ENCODE results near the gene NCAPD3.
"Not testable (repeated sequence)": the region's sequence is repeated elsewhere in the genome, so short reads cannot be mapped to it uniquely, and the experiment has no call there.

Gene NCAPD3

DNA sequence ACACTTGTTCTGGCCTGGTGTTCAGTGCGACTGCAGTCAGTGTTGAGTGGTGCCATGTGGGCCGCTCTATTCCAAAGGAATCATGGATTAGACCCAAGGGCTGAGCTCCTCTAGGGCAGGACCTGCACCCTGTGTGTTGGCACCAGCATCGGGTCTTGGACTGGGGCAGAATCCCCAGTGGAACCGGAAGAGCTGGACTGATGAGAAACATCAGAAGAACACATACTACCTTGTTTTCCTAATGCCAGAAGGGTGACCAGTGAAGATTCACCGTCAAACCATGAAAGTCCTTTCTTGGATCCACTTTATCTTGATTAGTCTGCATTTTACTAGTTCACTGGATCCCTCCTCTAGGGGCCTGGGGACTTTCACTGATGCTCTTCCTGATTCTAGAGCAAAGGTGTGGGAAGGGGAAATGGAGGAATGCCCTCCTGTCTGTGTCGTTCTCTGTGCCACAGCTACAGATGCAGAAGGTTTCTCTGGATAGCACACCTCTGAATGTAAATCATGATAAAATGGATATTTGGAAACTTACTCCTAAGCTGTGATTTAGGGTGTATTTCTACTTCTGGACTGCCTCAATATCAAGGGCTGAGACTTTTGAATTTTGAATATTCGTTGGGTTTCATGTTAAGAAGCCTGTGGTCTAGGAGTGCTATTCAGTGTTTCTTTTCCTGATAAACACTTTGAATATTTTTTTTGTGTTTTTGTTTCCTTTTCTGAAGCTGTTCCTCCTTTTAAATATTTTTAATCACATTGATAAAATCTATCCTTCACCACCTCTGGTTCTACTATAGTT, 41.4 kb upstream of the NCAPD3 start:
- Histone ChIP-seq H3K4me1 (ENCODE audit: control insufficient read depth, insufficient read depth, low read length) (peaks cover 13% of the 10 kb centered on the region), H3K9ac (ENCODE audit: low read length) (no peak overlapping the region), H3K4me3 (ENCODE audit: low read length) (no peak overlapping the region), H3K36me3 (ENCODE audit: control insufficient read depth, insufficient read depth, low read length, severe bottlenecking) (peaks cover 44% of the 10 kb centered on the region), H3K9me3 (ENCODE audit: control insufficient read depth, low read length) (no peaks in the 10 kb centered on the region), H3K27me3 (replicated peaks; ENCODE audit: control insufficient read depth, insufficient read depth, low read length) (peaks cover 15% of the 10 kb centered on the region)
- DNase-seq (ENCODE audit: low read depth): no peak

DNA sequence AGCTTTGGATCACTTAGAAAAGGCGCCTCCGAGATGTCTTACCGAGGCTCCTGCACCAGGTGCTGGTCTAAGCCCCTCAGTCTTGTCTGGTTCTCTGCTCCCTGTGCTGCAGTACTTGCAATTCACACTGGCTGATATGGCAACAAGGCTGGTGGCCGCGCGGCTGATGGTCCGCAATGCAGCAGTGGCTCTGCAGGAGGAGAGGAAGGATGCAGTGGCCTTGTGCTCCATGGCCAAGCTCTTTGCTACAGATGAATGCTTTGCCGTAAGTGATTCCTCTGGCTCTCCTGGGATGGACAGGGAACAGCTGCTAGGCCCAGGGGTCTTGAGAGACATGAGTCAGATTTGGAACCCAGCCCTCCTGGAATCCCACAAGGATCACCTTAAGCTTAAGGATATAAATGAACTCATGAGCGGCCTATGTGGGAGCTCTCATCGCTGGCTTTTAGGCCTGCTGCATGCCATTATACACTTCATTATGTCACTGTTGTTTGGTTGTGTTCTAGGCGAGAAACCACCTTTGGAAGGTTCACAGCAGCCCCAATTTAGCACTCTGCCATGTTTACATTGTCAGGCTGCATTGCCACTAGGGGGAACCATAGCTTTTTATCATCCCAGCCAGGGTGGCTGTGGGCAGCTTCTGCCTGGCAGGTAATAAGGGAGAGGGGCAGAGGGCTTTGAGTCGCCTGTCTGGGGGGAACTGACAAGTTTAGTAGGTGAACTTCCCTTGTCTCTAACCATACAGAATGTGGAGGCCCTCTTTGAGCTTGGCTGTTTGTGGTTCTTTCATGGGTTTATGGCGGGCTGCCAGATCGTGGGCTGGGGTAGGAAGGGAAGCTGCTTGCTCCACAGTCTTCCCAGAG, 38.1 kb upstream of the NCAPD3 start:
- peak; percentile 25 for DNase-seq (ENCODE audit: low read depth)
- Histone ChIP-seq H3K9ac (ENCODE audit: low read length) (no peak overlapping the region), H3K4me3 (ENCODE audit: low read length) (no peak overlapping the region), H3K36me3 (ENCODE audit: control insufficient read depth, insufficient read depth, low read length, severe bottlenecking) (peaks cover 69% of the 10 kb centered on the region), H3K9me3 (ENCODE audit: control insufficient read depth, low read length) (no peaks in the 10 kb centered on the region), H3K4me1 (ENCODE audit: control insufficient read depth, insufficient read depth, low read length) (peaks cover 7% of the 10 kb centered on the region), H3K27me3 (replicated peaks; ENCODE audit: control insufficient read depth, insufficient read depth, low read length) (no peaks in the 10 kb centered on the region)

DNA sequence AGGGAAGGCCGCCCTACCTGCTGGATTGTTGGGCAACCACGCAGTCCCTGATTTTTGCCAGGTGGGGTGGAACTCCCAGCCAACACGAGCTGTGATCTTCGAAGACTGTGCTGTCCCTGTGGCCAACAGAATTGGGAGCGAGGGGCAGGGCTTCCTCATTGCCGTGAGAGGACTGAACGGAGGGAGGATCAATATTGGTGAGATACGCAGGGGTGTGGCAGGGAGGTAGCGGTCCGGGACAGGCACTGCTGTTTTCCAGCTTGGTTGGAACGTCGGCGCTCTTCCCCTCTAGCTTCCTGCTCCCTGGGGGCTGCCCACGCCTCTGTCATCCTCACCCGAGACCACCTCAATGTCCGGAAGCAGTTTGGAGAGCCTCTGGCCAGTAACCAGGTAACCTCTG, 37.2 kb upstream of the NCAPD3 start:
- Histone ChIP-seq H3K36me3 (ENCODE audit: control insufficient read depth, insufficient read depth, low read length, severe bottlenecking) (peaks cover 70% of the 10 kb centered on the region), H3K9me3 (ENCODE audit: control insufficient read depth, low read length) (no peaks in the 10 kb centered on the region), H3K4me3 (ENCODE audit: low read length) (no peak overlapping the region), H3K27me3 (replicated peaks; ENCODE audit: control insufficient read depth, insufficient read depth, low read length) (no peaks in the 10 kb centered on the region), H3K4me1 (ENCODE audit: control insufficient read depth, insufficient read depth, low read length) (peaks cover 5% of the 10 kb centered on the region), H3K9ac (ENCODE audit: low read length) (no peak overlapping the region)
- DNase-seq (ENCODE audit: low read depth): no peak

DNA sequence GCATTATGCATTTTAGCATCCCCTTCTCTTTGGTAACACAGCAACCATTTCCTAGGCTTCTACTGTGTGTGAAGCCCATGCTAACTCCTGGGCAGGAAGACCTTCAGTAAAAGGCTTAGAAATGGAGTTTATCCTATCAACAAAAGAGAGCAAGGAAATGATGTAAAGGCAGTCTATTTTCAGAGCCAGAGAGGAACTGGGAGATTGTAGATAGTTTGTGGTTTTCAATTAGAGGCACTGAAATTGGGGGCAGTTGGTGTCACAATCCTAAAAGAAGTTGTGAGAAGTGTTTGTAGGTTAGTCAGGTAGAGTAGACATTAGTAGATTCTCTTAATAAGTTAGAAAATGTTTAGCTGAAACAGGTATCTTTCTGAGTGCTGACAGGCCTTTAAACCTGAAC, 36.7 kb upstream of the NCAPD3 start:
- no peaks in the 10 kb centered on the region for H3K27me3 ChIP-seq (replicated peaks; ENCODE audit: control insufficient read depth, insufficient read depth, low read length)
- H3K4me1 ChIP-seq (ENCODE audit: control insufficient read depth, insufficient read depth, low read length): peaks cover 5% of the 10 kb centered on the region
- no peaks in the 10 kb centered on the region for H3K9me3 ChIP-seq (ENCODE audit: control insufficient read depth, low read length)
- H3K36me3 ChIP-seq (ENCODE audit: control insufficient read depth, insufficient read depth, low read length, severe bottlenecking): peaks cover 70% of the 10 kb centered on the region
- no peak overlapping the region for H3K4me3 ChIP-seq (ENCODE audit: low read length)
- no peak overlapping the region for H3K9ac ChIP-seq (ENCODE audit: low read length)
- no peak for DNase-seq (ENCODE audit: low read depth)

DNA sequence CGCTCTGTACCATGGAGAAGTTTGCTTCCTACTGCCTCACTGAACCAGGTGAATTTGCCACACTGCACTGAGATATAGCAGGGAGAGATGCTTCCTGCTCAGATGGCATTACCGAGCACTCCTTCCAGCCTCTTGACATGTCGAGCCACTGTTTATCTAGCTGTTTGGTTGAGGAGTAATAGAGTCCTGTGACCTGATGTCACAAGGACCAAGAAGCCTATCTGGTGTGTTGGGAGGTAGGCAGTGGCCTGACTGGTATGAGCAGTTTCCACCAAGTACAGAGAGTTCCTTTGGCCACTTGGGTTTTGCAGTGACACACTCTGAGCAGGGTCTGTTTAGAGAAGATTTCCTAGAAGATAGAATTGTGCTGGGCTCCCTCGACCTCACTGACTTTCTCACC, 34.8 kb upstream of the NCAPD3 start:
- Histone ChIP-seq H3K36me3 (ENCODE audit: control insufficient read depth, insufficient read depth, low read length, severe bottlenecking) (peaks cover 61% of the 10 kb centered on the region), H3K9me3 (ENCODE audit: control insufficient read depth, low read length) (no peaks in the 10 kb centered on the region), H3K4me1 (ENCODE audit: control insufficient read depth, insufficient read depth, low read length) (peaks cover 13% of the 10 kb centered on the region), H3K27me3 (replicated peaks; ENCODE audit: control insufficient read depth, insufficient read depth, low read length) (no peaks in the 10 kb centered on the region), H3K9ac (ENCODE audit: low read length) (no peak overlapping the region), H3K4me3 (ENCODE audit: low read length) (no peak overlapping the region)
- DNase-seq (ENCODE audit: low read depth): no peak

DNA sequence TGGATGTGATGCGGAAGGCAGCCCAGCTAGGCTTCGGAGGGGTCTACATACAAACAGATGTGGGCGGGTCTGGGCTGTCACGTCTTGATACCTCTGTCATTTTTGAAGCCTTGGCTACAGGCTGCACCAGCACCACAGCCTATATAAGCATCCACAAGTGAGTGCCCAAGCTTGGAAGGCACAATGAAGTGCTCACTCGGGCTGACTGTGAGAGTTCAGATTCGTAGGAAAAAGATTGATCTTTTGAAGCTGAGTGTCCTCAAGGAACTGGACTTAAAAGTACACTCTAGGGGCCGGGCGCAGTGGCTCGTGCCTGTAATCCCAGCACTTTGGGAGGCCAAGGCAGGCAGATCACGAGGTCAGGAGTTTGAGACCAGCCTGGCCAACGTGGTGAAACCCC, 33.3 kb upstream of the NCAPD3 start:
- Histone ChIP-seq H3K27me3 (replicated peaks; ENCODE audit: control insufficient read depth, insufficient read depth, low read length) (no peaks in the 10 kb centered on the region), H3K4me1 (ENCODE audit: control insufficient read depth, insufficient read depth, low read length) (peaks cover 17% of the 10 kb centered on the region), H3K9me3 (ENCODE audit: control insufficient read depth, low read length) (no peaks in the 10 kb centered on the region), H3K4me3 (ENCODE audit: low read length) (no peak overlapping the region), H3K36me3 (ENCODE audit: control insufficient read depth, insufficient read depth, low read length, severe bottlenecking) (peaks cover 46% of the 10 kb centered on the region), H3K9ac (ENCODE audit: low read length) (no peak overlapping the region)
- no peak for DNase-seq (ENCODE audit: low read depth)

DNA sequence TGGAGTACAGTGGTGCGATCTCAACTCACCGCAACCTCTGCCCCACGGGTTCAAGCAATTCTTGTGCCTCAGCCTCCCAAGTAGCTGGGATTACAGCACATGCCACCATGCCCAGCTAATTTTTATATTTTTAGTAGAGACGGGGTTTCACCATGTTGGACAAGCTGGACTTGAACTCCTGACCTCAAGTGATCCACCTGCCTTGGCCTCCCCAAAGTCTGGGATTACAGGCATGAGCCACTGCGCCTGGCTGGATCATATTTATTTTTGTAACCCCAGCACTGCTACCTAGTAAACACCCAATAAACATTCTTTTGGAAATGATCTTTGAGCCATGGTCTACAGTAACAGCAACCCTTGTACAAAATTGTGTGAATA, 31.4 kb upstream of the NCAPD3 start:
- DNase-seq (ENCODE audit: low read depth); H3K9ac ChIP-seq (ENCODE audit: low read length); H3K4me3 ChIP-seq (ENCODE audit: low read length); H3K27me3 ChIP-seq (replicated peaks; ENCODE audit: control insufficient read depth, insufficient read depth, low read length); H3K9me3 ChIP-seq (ENCODE audit: control insufficient read depth, low read length): not testable (repeated sequence)
- Histone ChIP-seq H3K36me3 (ENCODE audit: control insufficient read depth, insufficient read depth, low read length, severe bottlenecking) (peaks cover 30% of the 10 kb centered on the region), H3K4me1 (ENCODE audit: control insufficient read depth, insufficient read depth, low read length) (peaks cover 33% of the 10 kb centered on the region)

DNA sequence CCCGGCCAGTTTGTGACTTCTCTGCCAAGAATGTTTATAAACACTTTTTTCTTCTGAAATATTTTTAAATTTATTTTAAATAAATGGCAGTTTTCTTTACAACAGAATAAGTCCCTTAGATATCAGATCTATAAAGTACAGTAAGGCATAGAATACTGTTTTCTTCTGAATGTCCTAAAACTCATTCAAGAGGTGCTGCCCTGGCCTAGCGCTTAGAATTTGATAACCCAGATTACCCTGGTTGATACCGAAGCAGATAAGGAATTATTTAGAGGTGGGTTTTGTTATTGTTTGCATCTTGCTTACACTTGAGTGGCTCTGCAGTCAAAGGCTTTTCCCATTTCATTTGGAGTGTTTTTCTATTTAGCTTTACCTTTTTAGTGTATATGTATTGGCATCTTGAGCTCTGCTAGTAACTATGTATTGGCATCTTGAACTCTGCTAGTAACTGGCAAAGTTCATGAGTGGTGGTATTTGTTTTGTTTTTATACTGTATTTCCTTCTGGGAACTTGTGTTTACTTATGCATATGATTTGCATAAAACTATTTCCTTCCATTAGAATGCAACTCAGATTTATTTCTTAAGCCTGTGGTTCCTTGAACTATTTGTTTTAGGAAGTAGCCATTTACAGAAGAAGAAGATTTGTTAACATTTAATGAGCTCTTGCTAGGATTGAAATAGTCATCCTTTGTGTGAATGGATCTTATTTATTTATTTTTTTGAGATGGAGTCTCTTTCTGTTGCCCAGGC, 30.8 kb upstream of the NCAPD3 start:
- H3K4me3 ChIP-seq (ENCODE audit: low read length): peak overlapping the region; percentile 97
- H3K9ac ChIP-seq (ENCODE audit: low read length): peak overlapping the region; percentile 89
- peaks cover 30% of the 10 kb centered on the region for H3K36me3 ChIP-seq (ENCODE audit: control insufficient read depth, insufficient read depth, low read length, severe bottlenecking)

DNA sequence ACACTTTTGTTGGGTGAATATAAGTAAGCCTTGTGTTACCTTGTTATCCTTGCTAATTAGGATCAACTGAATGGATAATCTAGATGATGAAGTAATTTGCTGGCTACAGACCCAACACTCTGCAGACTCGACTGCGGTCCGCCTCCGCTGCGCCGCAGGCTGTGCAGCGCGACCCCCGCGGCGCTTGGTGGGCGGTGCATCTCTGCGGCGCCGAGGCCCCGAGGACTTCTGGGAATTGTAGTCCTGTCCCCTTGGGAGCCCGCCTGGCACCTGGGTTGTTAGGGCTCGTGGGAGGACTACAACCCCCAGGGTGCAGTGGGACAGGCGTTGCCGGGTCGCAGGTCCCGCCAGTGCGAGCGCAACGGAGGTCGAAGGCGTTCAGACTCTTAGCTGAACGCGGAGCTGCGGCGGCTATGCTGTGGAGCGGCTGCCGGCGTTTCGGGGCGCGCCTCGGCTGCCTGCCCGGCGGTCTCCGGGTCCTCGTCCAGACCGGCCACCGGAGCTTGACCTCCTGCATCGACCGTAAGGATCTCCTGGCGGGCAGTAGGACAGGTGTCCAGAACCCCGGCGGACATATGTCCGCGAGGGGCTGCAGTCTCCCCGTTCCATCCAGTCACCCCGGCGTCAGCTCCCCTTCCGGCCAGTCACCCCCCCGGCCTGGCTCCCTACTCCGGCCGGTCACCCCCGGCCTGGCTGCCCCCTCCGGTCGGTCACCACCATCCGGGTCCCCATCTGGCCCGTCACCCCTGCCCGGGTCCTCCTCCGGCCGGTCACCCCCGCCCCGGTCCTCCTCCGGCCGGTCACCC, 29.6 kb upstream of the NCAPD3 start, which contains the start of the genes ACAD8 and THYN1:
ACAD8 (plus strand) TSS at position 381 of the 806 bp plus-strand sequence; CDS start at position 414, 33 bp downstream.
THYN1 (minus strand) TSS at position 165 of the 806 bp plus-strand sequence. CDS start 470 bp downstream, outside the sequence.
- Histone ChIP-seq H3K4me1 (ENCODE audit: control insufficient read depth, insufficient read depth, low read length) (peaks cover 39% of the 10 kb centered on the region), H3K27me3 (replicated peaks; ENCODE audit: control insufficient read depth, insufficient read depth, low read length) (no peaks in the 10 kb centered on the region)
- DNase-seq (ENCODE audit: low read depth): peak; percentile 99

More for the DNA sequence above, 30.8 kb upstream of the NCAPD3 start:
- no peak for DNase-seq (ENCODE audit: low read depth)
- peaks cover 39% of the 10 kb centered on the region for H3K4me1 ChIP-seq (ENCODE audit: control insufficient read depth, insufficient read depth, low read length)
- H3K9me3 ChIP-seq (ENCODE audit: control insufficient read depth, low read length): no peaks in the 10 kb centered on the region
- H3K27me3 ChIP-seq (replicated peaks; ENCODE audit: control insufficient read depth, insufficient read depth, low read length): no peaks in the 10 kb centered on the region

DNA sequence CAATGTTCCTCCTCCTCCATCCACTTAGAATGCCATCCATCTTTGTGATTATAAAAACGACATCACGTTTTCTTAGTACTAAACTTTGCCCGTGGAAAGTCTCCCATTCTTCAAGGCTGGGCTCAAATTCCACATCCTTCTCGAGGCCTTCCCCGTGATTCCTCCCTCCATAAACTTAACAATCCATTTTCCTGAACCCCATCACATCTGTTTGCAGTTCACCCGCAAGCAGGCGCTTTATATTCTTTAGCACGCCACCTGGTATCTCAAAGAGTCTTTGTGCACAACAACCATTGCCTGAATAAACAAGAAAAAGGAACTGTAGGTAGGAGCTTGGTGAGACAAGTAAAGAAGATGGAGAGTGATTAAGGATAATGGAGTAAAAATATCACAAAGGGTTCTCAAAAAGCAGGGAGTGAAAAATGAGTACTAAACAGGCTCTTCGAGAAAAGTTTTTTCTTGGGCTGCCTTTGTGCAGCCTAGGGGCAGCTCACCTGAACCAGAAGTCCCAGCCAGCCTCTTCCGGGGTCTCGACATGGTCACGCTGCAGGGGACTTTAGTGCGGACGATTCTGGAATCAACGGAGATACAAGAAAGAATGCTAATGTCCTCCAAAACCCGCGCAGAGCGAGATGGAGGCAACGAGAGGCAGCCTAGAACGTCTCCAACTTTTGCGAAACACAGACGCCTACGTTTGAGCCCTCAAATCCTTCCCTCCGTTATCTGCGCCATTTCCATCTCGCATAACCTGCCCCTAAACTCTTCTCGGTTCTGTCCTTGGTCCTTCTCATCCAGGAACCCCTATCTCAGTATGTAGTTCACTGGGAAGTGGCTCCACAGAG, 28.8 kb upstream of the NCAPD3 start:
- DNase-seq (ENCODE audit: low read depth): peak; percentile 76
- no peaks in the 10 kb centered on the region for H3K27me3 ChIP-seq (replicated peaks; ENCODE audit: control insufficient read depth, insufficient read depth, low read length)
- no peaks in the 10 kb centered on the region for H3K9me3 ChIP-seq (ENCODE audit: control insufficient read depth, low read length)
- peaks cover 39% of the 10 kb centered on the region for H3K4me1 ChIP-seq (ENCODE audit: control insufficient read depth, insufficient read depth, low read length)
- peak overlapping the region; percentile 89 for H3K9ac ChIP-seq (ENCODE audit: low read length)
- H3K4me3 ChIP-seq (ENCODE audit: low read length): peak overlapping the region; percentile 97
- H3K36me3 ChIP-seq (ENCODE audit: control insufficient read depth, insufficient read depth, low read length, severe bottlenecking): peaks cover 34% of the 10 kb centered on the region

More for the DNA sequence above, 29.6 kb upstream of the NCAPD3 start, which contains the start of the genes ACAD8 and THYN1:
- Histone ChIP-seq H3K9me3 (ENCODE audit: control insufficient read depth, low read length) (no peaks in the 10 kb centered on the region), H3K36me3 (ENCODE audit: control insufficient read depth, insufficient read depth, low read length, severe bottlenecking) (peaks cover 30% of the 10 kb centered on the region), H3K9ac (ENCODE audit: low read length) (peak within 1 kb of the TSS; percentile 89), H3K4me3 (ENCODE audit: low read length) (peak within 1 kb of the TSS; percentile 97)
